NCI-H524 treated with DMSO at 0.1 percent for 48 hours (cell line): Measurements from ENCODE around the gene DMBX1.

Experiments used
- DNase-seq: peaks from one replicate; lab custom pipeline; 2025; lab: John Stamatoyannopoulos, UW

Gene DMBX1

DNA sequence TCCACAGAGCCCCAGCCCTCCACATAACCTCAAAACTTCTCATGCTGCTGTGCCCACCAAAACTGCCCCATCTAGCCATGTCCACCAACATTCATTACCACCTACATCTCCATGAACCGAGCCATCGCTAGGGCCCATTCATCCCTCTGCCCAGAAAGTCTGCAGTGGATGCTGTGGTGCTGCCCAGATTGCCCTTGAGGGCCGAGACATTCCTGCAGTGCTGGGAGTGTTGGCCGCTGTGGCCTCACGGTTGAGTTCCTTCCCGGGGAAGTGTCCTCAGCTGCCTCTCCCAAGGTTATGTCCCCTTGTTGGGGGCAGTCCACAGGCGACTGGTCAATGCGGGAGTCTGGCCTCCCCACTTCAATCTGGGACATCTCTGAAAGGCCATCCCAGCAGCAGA is 30.3 kb upstream of the DMBX1 start:
- no peak for DNase-seq

DNA sequence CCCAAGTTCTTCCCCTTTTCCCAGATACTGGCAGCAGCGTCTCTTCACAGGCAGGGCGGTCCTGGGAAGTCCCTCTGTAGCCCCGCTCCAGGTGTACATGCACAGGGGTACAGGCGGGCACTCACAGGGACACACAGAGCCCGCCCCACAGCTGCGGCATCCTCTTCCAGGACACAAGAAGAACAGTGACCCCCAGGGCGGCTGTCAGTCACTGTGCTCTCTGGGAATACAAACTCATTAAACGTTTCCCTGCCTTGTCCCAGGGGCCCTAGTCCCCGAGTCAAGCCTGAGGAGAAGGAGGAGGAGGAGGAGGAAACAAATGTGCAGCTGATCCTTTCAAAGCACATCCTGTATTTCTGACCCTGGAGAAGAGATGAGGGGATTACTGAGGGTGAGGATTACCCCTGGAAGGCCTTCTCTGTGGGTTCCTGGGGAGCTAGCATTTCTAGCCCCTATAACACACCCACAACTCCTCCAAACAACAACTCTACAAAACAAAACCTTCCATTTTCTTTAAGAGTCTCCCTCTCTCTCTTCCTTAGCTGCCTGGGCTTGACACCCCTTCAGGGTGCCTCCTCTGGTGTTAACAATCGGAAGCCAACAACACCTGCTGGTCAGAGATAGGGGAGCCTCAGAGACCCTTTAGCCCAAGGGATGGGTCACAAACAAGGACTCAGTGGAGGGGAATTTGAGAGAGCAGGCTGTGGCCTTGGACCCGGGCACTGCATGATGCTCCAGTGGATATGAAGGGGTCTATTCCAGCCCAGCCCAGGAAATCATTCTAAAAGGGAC is 28.4 kb upstream of the DMBX1 start:
- no peak for DNase-seq

DNA sequence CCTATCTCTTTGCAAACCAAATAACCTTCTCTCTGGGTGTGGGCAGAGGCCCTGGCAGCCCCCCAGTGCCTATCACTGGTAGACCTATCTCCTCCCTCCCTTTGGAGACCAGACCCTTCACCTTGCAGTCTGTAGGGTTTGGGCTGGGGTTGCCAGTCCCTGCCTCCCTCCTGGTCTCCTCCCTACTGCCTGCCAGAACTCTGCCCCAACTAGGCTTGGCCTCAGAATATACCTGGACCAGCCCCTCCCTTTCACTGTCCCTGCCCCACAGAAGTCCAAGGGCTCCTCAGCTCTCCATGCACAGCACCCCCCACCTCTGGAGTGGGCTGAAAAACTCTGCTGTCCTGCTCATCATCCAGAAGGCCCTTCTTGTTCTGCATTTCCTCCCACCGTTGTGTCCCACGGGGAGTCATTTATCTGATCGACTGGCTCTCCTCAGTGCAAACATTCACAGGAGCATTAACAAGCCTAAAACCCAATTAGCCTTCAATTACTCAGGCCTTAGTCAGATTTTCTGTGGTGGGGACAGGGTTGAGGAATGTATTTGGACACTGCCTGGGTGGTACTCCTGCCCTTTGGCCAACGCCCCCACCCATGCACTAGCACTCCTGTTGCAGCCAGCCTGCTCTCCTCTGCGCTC is 27.7 kb upstream of the DMBX1 start:
- DNase-seq, result no peak

DNA sequence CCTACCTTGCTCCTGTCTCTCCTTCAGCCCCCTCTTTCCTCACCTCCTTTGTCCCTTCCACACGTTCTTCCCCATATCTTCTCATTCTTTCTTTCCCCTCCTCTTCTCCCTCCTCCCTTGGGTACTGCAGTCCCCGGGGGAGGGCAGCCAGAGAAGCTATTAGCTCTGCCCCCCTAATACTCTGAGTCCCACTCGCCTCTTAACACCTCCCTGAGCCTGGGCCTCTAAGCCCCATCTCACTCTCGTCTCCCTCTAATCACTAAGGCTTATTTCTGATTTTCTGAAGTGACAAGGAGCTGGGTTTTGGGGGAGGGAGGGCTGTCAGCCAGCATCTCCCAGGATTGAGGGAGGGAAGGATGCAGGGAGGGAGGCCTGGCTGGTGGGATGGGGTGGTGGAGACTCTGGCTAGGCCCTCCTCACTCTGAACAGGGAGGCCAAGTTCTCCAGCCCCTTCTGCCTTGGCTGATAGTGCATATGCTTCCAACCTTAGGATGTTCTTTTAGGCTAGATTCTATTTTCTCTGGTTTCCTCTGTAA is 25.6 kb upstream of the DMBX1 start:
- no peak for DNase-seq

DNA sequence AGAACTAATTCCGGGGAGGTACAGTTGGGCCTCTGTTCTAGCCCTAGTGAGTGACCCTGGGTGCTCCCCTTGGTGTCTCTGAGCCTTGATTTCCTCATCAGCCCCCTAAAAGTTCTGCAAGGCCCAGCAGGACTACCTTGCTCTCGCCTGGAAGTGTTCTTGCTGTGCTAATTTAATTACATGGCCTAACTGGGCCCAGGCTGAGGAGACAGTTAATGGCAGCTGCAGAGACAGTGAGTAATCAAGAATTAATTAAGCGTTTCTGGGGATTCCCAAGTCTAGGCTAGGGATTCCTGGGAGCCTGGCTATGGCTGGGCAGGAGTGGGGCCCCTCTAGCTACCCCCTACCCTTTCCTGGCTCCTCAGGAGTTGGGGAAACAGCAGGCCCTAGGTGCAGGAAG is 24.7 kb upstream of the DMBX1 start:
- no peak for DNase-seq

DNA sequence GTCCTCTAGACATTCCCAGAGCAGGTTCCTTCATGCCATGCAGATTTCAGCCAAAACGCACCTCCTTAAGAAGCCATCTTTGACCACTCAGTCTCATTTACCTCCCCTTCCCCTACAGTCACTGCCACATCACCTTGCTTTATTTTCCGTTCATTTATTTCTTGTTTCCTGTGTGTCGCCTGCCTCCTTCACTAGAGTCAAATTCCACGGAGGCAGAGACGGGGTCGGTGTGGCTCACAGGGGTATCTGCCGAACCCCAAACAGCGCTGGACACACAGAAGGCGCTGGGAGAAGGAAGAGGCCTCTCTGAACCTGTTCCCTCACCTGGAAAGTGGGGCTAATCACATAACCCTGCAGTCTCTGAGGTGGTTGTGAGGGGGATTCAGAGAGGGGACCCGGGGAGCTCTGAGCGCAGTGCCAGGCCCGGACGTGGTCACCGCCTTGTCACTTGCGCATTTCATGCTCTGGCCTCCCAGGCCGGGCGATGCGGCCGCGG is 23.6 kb upstream of the DMBX1 start:
- DNase-seq, result no peak

DNA sequence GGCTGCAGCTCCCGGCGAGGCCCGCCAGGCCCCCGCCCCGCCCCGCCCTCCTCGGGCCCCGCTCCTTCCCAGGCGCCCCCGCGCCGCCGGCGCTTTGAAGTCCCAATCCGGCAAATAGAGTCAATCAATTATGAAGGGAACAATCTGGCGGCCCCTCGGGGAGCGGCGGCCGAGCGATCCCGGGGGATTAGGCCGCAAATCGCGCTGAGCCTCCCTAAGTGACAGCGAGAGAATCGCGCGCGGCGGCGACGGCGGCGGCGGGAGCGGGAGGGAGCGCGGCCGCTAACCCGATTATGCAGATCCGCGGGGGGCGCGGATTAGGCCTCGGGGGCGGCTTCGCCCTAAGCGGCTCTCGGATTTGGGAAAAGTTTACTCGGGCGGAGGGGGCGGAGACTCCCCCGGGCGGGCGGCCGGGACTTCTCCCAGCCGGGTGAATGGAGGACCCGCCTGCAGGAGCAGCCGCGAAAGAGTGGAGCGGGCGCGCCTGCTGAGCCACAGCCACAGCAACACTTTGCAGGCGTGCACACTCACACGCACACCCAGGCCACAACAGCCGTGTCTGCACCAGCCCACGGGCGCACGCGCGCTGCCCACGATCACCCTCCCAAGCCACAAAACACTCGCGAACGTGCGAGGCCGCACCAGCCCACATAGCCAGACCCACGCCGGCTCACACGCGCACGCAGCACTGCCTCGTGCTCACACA is 23.0 kb upstream of the DMBX1 start:
- peak; percentile 52 for DNase-seq

DNA sequence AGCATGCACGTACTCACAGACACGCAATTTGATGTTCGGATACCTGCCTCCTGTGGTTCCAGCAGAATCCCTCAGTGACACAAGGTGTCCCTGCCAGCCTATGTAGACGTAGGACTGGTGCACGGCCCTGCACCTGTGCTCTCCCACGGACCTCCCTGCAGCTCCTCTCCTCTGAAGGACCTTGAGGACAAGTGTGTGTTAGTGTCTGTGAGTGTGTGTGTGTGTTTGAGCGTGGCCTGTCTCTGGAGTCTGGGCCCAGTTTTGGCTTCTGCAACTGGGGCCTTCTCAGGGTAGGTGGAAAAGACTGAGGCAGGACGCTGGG is 22.5 kb upstream of the DMBX1 start:
- DNase-seq, result no peak

DNA sequence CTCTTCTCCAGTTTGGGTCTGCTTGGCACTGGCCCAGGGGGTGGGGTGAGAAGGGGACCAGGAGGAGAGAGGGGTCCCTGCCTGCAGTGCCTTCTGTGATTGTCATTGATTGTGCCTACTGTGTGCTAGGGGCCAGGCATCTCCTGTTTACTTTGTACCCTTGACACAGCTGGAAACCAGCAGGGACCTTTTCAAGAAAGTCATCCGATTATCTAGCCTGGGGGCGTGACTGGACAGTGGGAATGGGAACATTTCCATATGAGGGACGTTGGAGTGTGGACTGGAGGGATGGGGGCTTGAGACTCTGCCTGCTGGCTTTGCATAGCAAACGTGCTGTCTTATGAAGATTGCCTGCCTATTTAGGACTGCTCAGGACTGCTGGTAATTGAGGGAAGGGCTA is 19.8 kb upstream of the DMBX1 start:
- DNase-seq, result no peak

DNA sequence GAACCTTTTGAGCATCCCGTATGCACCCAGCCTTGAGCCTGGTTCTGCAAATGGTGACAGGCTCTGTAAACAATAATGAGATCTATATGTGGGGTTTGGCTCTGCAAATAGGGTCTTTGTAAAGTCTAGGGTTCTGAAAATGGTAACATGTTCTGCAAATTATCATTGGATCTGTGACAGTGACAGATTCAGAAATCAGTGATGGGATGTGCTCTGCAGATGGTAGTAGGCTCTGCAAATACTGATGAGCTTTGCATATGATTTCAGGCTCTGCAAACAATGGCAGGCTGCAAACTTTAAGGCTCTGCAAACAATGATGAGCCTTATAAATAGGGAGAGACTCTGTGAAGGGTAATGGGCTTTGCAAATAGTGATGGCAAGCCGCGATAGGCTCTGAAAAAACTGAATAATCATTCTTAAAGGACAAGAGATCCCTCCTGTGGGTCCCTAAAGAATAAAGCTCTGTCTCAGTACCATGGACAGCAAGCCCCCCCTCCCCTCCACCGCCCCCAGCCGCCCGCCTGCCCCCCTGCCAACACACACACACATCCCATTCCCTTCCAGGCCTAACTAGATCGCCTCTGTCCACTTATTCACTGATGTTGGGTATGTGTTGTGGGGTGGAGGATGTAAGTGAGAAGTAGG is 17.7 kb upstream of the DMBX1 start:
- DNase-seq, result no peak

DNA sequence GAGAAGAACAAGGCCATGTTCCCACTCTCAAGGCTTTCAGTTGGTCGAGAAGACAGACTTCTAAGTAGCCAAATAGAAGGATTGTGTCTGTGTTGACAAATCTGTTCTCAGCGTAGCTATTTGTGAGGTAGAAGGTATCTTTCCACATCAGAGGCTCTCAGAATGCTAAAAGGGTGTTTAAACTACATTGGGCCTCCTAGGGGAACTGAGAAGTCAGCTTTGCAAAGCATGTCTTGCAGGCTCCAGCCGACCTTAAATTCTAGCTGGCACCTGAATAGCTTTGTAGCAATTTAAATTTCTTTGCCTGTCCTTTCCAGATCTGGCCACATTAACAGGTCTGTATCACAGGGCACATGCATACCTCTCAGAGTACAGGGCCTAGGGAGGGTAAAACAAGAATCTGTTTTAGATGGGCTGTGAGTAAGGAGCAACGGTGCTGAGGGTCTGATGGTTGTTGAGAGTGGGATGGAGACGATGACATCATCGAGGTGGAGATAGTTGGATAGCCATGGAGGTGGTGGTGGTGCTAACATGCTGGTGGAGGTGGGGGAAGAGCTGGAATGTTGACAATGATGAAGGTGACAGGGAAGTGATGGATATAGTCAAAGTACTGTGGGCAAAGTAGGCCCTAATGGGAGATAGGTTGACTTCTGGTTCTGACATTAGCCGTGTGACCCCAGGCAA is 17.0 kb upstream of the DMBX1 start:
- DNase-seq, result no peak

DNA sequence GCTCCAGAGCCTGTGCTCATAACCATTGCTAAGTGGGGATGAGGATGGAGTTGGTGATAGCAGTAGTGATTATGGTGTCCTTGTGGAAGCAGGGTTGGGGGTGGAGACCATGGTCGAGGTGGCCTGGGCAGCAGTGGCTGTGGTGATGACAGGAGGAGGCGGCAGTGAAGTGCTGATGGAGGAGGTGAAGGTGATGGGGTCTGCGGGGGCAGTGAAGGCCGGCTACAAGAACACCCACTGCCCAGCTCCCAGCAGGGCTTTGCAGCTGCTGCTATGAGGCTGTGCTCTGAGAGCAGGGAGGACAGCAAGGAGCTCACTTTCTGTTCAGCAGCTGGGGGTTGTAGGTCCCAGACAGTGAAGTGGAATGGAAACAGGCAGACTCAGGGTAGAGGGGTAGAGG is 15.6 kb upstream of the DMBX1 start:
- DNase-seq, result no peak

DNA sequence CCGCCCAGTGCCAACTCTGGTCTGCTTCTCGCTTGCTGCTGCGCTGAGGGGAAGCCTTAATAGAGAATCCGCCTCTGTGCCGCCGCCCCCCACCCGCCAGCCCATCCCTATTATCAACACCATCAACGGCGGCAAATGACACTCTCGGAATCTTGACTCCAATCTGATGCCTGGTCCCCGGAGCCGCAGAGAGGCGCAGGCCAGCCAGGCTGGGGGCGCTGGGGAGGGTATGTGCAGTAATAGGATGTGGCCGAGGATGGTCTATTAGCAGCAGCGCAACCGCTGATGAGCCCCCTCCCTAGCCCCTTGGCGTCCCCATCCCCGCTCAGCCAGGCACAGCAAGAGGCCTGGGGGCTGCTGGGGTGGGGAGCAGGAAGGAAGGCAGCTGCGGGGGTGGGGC is 15.1 kb upstream of the DMBX1 start:
- no peak for DNase-seq

DNA sequence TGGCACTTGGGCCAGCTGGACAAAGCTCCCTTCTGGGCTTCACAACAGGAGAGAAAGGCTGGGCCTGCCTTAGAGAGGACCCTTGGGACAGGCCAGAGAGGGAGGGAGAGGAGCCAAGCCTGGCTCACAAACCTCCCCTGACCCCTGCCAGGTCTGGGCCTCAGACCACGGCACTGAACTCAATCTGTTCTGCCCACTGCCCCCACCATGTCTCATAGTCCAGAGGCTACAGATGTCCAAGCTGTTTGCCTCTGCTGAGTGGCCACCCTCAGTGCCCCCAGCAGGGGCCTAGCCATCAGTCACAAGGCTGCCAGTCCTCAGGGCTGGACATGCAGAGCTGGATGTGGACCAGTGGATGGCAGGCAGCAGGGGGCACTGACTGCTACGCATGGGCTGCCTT is 13.0 kb upstream of the DMBX1 start:
- no peak for DNase-seq

DNA sequence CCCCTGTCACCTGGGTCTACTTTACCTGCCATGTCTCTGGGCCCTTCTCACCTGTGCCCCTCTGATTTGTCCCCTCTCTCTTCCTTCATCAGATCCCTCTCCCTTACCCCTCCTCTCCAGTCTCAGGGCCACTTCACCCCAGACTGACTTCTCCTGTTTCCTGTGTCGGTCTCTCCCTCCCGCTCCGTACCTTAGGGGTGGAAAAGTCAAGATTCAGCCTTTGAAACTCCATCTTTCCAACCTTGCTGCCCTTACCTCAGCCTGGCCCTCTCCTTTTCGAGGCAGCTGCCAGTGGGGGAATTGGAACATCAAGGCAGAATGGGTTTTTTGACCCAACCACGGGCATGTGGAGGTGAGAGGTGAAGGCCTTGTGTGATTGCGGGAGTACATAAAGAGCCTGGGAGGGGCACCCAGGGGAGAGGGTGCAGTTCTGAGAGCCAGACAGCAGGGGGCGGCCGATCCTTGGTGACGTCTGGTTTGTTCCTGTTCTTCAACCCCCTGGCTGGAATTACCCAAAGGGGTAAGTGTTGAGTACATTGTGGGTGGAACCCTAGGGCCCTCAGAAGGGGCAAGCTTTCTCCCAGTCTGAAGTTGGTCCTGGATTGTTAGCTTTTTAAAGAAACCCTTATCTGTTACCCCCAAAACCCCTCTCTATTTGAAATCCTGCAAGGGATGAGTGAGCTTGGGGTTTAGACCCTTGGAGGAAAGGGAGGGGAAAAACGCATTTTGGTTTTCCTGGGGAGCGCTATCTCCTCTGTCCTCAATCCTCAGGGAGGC is 12.3 kb upstream of the DMBX1 start:
- no peak for DNase-seq

DNA sequence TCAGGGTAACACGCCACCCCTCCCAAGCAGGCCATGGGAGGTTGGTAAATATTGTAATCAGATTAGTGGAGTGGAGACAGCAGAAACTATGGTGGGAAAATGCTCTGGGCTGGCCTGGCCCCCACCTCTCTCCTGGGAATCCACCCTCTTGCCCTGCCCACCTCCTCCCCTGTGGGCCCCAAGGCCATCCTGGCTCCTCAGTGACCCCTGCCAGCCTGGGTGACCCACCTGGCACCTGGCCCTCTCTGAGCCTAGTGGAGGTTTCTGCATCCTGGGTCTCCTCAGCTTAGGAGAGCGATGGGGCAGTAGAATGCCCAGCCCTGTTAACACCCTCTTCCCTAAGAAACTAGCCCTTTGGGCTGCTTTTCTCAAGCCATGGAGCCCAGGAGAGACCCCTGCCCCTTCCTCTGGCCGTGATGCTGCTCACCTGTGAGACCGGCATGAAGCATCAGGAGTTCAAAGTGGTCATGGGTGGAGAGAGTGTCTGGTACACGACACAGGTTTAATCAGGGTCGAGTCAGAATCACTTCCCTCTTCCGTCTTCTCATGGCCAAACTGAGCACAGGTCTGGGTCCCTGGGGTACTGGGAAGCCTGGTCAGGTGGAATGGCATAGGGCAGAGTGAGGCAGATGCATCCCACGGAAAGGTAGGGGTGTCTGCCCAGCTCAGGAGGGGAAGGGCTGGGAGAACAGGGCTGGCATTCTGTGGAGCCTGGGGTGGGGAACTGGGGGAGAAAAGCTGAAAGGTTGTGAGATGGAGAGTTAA is 10.7 kb upstream of the DMBX1 start:
- DNase-seq, result no peak

DNA sequence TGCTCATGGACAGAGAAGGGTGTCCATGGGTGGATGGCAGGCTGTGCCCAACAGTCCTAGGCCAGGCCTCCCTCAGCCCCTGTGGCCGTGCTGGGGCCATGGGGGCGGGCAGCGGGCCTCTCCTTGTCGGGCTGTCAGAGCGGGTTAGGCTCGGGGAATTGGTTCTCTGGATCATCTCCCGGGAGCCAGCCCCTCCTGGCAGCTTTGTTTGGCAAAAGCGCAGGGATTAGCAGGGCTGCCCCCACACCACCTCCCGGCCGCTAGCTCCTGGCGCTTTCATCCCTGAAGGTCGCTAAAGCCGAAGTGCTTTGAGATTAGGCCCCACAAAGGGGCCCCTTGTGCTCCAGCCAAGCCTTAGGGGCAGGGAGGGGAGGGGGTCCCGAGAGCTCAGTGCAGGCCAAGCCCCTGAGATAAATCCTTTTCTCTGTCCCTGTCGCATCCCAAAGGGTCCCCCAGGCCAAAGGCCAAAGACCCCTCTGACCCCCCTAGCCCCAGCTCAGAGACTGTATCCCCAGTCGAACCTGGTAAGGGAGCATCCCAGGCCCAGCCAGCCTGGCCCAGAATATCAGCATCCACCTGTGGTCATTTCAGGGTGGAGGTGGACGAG is 9.8 kb upstream of the DMBX1 start:
- no peak for DNase-seq

DNA sequence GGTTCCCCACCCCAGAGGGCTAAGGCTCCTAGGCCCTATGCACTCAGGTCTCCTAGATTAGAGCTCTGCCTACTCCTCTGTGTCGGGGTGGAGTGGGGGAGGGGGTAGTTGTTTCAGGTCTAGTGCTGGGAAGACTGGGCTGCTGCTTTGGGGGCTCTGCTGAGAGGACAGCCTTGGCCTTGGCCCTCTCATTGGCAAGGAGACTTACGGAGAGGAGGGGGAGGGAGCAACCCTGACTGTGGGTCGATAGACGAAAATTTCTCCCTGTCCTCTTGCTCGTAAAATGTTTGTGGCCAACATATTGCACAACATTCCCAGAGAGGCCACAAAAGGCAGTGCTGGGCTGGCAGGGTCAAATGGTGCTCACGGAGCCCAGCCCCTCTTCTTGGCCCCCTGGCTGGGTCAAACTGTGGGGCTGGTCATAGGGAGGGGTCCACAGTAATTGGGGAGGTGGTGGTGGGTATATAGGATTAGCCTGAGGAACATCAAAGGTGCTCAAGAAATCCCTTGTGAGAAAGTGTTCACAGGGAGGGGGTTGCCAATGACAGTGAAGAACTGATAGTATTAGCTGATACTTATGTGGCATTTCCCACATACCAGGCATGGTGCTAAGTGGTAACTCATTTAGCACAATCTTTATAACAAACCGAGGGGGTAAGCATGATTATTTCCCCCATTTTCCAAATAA is 8.5 kb upstream of the DMBX1 start:
- no peak for DNase-seq

DNA sequence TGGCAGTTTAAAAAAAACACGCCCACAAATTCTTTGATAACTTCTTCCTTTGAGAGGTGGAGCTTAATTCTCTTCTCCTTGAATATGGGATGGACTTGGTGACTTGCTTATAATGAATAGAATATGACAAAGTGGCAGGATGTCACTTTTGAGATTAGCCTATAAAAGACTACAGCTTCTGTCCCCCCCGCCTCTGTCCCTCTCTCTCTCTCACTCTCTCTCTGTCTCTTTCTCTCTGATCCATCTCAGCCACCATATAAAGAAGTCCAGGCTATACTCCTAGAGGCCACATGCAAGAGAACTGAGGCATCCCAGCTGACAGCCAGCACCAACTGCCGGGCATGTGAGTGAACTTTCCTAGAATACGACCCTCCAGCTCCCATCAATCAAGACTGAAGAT is 7.7 kb upstream of the DMBX1 start:
- no peak for DNase-seq
